DOHH2 (cell line): ENCODE results near the gene MRPL27.

Experiments used
- H3F3A ChIP-seq: fragments of 200-600 bp; sonication (generic), shearing (Covaris generic); 2 replicates; pipeline ENCODE4 v1.6.0; 2016; ENCODE audit warnings: antibody characterized with exemption, mild to moderate bottlenecking; ENCODE audit not compliant: control insufficient read depth, insufficient read depth
- H3K27ac ChIP-seq: fragments of 200-600 bp; sonication (generic); 2 replicates; pipeline ENCODE4 v1.5.1; 2014; ENCODE audit warnings: low read depth, mild to moderate bottlenecking, low read length, moderate library complexity
- H3K27me3 ChIP-seq: fragments of 200-600 bp; sonication (generic); 2 replicates; pipeline ENCODE4 v1.6.1; 2014; ENCODE audit warnings: mild to moderate bottlenecking, low read length, mixed read lengths; ENCODE audit not compliant: control insufficient read depth
- H3K36me3 ChIP-seq: fragments of 200-600 bp; sonication (generic); 2 replicates; pipeline ENCODE4 v1.6.1; 2014; ENCODE audit warnings: mild to moderate bottlenecking, low read length, moderate library complexity, mixed read lengths; ENCODE audit not compliant: control insufficient read depth
- H3K4me1 ChIP-seq: fragments of 200-600 bp; sonication (generic); 2 replicates; pipeline ENCODE4 v1.6.1; 2014; ENCODE audit warnings: mild to moderate bottlenecking, low read length, mixed read lengths; ENCODE audit not compliant: control insufficient read depth
- H3K4me2 ChIP-seq: fragments of 200-600 bp; sonication (generic); 2 replicates; pipeline ENCODE4 v1.6.0; 2014; ENCODE audit warnings: mild to moderate bottlenecking, low read length, moderate library complexity
- H3K4me3 ChIP-seq: fragments of 200-600 bp; sonication (generic); 2 replicates; pipeline ENCODE4 v1.5.1; 2014; ENCODE audit warnings: mild to moderate bottlenecking, low read length, mixed read lengths
- H3K79me2 ChIP-seq: fragments of 200-600 bp; sonication (generic); 2 replicates; pipeline ENCODE4 v1.6.1; 2014; ENCODE audit warnings: mild to moderate bottlenecking, low read length, mixed read lengths; ENCODE audit not compliant: control insufficient read depth
- H3K9me2 ChIP-seq: fragments of 200-600 bp; sonication (generic); replicated peaks from 2 replicates; pipeline ENCODE4 v1.6.1; 2014; ENCODE audit warnings: mild to moderate bottlenecking, low read length, mixed read lengths; ENCODE audit not compliant: control insufficient read depth
- H3K9me3 ChIP-seq: fragments of 200-600 bp; sonication (generic); 2 replicates; pipeline ENCODE4 v1.6.1; 2014; ENCODE audit warnings: antibody characterized with exemption, low read length, mixed read lengths; ENCODE audit not compliant: control insufficient read depth, insufficient read depth
- H4K20me1 ChIP-seq: fragments of 200-600 bp; sonication (generic); 2 replicates; pipeline ENCODE4 v1.6.0; 2014; ENCODE audit warnings: low read depth, mild to moderate bottlenecking, antibody characterized with exemption, low read length, moderate library complexity; ENCODE audit not compliant: control insufficient read depth, insufficient read depth
- CTCF ChIP-seq: fragments of 200-600 bp; sonication (generic); IDR thresholded peaks from one replicate; pipeline ENCODE4 v1.5.1; 2014; ENCODE audit warnings: antibody characterized with exemption, mild to moderate bottlenecking, low read depth, low read length; ENCODE audit not compliant: poor library complexity, severe bottlenecking
- EZH2phosphoT487 ChIP-seq: fragments of 200-600 bp; sonication (generic); IDR thresholded peaks from 2 replicates; pipeline ENCODE4 v1.6.1; 2017; ENCODE audit warnings: borderline replicate concordance, mild to moderate bottlenecking, antibody characterized with exemption, low read length, moderate library complexity, mixed read lengths

MRPL27 gene

DNA sequence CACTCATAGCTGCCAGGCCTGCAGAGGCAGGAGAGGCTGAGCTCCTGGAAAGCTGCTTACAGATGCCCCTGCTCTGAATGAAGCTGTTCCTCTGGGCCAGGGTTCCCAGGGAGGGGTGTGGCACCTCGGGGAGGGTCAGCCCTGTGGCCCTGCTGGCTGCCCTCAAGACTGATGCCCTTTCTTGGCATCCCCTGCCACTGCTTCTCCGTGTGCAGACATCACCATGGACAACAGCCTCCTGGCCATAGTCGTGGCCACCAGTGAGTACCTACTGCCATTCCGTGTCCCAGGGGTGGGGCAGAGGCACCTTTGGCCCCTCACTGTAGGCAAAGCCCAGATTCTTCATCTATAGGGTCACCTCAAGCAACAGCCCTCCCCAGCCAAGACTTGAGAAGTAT lies 8.9 kb downstream of the MRPL27 start:
- no peaks in the 10 kb centered on the region for H3K79me2 ChIP-seq
- H4K20me1 ChIP-seq, result no peaks in the 10 kb centered on the region
- peaks cover 51% of the 10 kb centered on the region for H3K36me3 ChIP-seq

GRCh38 chr17:50363217-50364060 lies 9.5 kb downstream of the MRPL27 start:
- H3K36me3 ChIP-seq, result peaks cover 51% of the 10 kb centered on the region

More for the DNA sequence above, 8.9 kb downstream of the MRPL27 start:
- Histone ChIP-seq H3K4me1 (no peaks in the 10 kb centered on the region), H3K27me3 (no peaks in the 10 kb centered on the region), H3F3A (peaks cover 4% of the 10 kb centered on the region), H3K4me3 (no peak overlapping the region), H3K27ac (no peak overlapping the region), H3K9me2 (no peaks in the 10 kb centered on the region), H3K9me3 (no peaks in the 10 kb centered on the region), H3K4me2 (no peak overlapping the region)
- TF ChIP-seq EZH2phosphoT487, result no peak
- TF ChIP-seq CTCF, result no peak

DNA sequence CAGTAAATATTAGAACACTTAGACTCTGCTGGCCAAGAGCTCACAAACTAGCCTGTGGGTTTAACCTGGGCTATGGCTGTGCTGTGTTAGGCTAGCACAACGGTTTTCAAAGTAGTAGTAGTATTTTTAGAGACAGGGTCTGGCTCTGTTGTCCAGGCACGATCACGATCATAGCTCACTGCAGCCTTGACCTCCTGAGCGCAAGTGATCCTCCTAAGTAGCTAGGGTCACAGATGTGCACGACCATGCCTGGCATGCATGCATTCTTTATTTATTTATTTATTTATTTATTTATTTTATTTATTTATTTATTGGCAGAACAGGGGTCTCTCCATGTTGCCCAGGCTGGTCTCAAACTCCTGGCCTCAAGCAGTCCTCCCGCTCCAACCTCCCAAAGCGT lies 10.3 kb downstream of the MRPL27 start:
- no peak for TF ChIP-seq CTCF
- TF ChIP-seq EZH2phosphoT487, result no peak
- H3K9me3 ChIP-seq, result no peaks in the 10 kb centered on the region
- no peak overlapping the region for H3K4me3 ChIP-seq
- no peaks in the 10 kb centered on the region for H3K4me1 ChIP-seq
- H3F3A ChIP-seq, result peaks cover 4% of the 10 kb centered on the region
- no peak overlapping the region for H3K27ac ChIP-seq
- no peaks in the 10 kb centered on the region for H3K9me2 ChIP-seq
- H3K36me3 ChIP-seq, result peaks cover 51% of the 10 kb centered on the region
- H4K20me1 ChIP-seq, result no peaks in the 10 kb centered on the region
- H3K79me2 ChIP-seq, result no peaks in the 10 kb centered on the region
- no peaks in the 10 kb centered on the region for H3K27me3 ChIP-seq
- H3K4me2 ChIP-seq, result no peak overlapping the region

More at GRCh38 chr17:50363217-50364060, 9.5 kb downstream of the MRPL27 start:
- Histone ChIP-seq H4K20me1 (no peaks in the 10 kb centered on the region), H3K4me1 (no peaks in the 10 kb centered on the region), H3K27me3 (no peaks in the 10 kb centered on the region), H3K79me2 (no peaks in the 10 kb centered on the region), H3K4me3 (no peak overlapping the region), H3K9me2 (no peaks in the 10 kb centered on the region), H3K9me3 (no peaks in the 10 kb centered on the region), H3K4me2 (no peak overlapping the region), H3K27ac (no peak overlapping the region), H3F3A (peaks cover 4% of the 10 kb centered on the region)
- TF ChIP-seq EZH2phosphoT487, result no peak
- TF ChIP-seq CTCF, result no peak
